ENCODE measurements around the gene KATNAL1.

Gene KATNAL1

GRCh38 chr13:30307194-30307970, at the start of gene KATNAL1:
KATNAL1 (minus strand) TSS chr13:30307551; CDS start chr13:30283777, 23,774 bp downstream.
- no peak for TF ChIP-seq CTCF (IDR thresholded peaks at IDR 0.05; ENCODE audit: low read length, missing control alignments)
- H3K4me3 ChIP-seq (replicated peaks; ENCODE audit: low read depth, low read length), result peak within 1 kb of the TSS; percentile 78
- peak; percentile 66 for DNase-seq (ENCODE audit: low read depth)

GRCh38 chr13:30355839-30356238, 48.5 kb upstream of the KATNAL1 start:
- no peak overlapping the region for H3K4me3 ChIP-seq (replicated peaks; ENCODE audit: low read depth, low read length)
- DNase-seq (ENCODE audit: low read depth), result no peak
- TF ChIP-seq CTCF (IDR thresholded peaks at IDR 0.05; ENCODE audit: low read length, missing control alignments), result no peak

- DNase-seq (ENCODE audit: low read depth), result no peak
- H3K4me3 ChIP-seq (replicated peaks; ENCODE audit: low read depth, low read length), result no peak overlapping the region
- TF ChIP-seq CTCF (IDR thresholded peaks at IDR 0.05; ENCODE audit: low read length, missing control alignments), result peak; percentile 22
These were observed 48.0 kb upstream of the KATNAL1 start for GRCh38 chr13:30355384-30355699.

- H3K4me3 ChIP-seq (replicated peaks; ENCODE audit: low read depth, low read length), result no peak overlapping the region
- no peak for TF ChIP-seq CTCF (IDR thresholded peaks at IDR 0.05; ENCODE audit: low read length, missing control alignments)
- DNase-seq (ENCODE audit: low read depth), result no peak
These were observed 47.4 kb upstream of the KATNAL1 start for GRCh38 chr13:30354493-30355383.

- no peak for DNase-seq (ENCODE audit: low read depth)
- no peak overlapping the region for H3K4me3 ChIP-seq (replicated peaks; ENCODE audit: low read depth, low read length)
- no peak for TF ChIP-seq CTCF (IDR thresholded peaks at IDR 0.05; ENCODE audit: low read length, missing control alignments)
These were observed 46.3 kb upstream of the KATNAL1 start for GRCh38 chr13:30353471-30354215.

GRCh38 chr13:30353060-30353459, 45.7 kb upstream of the KATNAL1 start:
- DNase-seq (ENCODE audit: low read depth), result no peak

More at GRCh38 chr13:30353060-30353459, 45.7 kb upstream of the KATNAL1 start:
- TF ChIP-seq CTCF (IDR thresholded peaks at IDR 0.05; ENCODE audit: low read length, missing control alignments), result no peak
- H3K4me3 ChIP-seq (replicated peaks; ENCODE audit: low read depth, low read length), result no peak overlapping the region

Measured in fibroblast of pulmonary artery (primary cell).